ENCODE data around the gene ZMIZ1.

Gene ZMIZ1, protein sequence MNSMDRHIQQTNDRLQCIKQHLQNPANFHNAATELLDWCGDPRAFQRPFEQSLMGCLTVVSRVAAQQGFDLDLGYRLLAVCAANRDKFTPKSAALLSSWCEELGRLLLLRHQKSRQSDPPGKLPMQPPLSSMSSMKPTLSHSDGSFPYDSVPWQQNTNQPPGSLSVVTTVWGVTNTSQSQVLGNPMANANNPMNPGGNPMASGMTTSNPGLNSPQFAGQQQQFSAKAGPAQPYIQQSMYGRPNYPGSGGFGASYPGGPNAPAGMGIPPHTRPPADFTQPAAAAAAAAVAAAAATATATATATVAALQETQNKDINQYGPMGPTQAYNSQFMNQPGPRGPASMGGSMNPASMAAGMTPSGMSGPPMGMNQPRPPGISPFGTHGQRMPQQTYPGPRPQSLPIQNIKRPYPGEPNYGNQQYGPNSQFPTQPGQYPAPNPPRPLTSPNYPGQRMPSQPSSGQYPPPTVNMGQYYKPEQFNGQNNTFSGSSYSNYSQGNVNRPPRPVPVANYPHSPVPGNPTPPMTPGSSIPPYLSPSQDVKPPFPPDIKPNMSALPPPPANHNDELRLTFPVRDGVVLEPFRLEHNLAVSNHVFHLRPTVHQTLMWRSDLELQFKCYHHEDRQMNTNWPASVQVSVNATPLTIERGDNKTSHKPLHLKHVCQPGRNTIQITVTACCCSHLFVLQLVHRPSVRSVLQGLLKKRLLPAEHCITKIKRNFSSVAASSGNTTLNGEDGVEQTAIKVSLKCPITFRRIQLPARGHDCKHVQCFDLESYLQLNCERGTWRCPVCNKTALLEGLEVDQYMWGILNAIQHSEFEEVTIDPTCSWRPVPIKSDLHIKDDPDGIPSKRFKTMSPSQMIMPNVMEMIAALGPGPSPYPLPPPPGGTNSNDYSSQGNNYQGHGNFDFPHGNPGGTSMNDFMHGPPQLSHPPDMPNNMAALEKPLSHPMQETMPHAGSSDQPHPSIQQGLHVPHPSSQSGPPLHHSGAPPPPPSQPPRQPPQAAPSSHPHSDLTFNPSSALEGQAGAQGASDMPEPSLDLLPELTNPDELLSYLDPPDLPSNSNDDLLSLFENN

DNA sequence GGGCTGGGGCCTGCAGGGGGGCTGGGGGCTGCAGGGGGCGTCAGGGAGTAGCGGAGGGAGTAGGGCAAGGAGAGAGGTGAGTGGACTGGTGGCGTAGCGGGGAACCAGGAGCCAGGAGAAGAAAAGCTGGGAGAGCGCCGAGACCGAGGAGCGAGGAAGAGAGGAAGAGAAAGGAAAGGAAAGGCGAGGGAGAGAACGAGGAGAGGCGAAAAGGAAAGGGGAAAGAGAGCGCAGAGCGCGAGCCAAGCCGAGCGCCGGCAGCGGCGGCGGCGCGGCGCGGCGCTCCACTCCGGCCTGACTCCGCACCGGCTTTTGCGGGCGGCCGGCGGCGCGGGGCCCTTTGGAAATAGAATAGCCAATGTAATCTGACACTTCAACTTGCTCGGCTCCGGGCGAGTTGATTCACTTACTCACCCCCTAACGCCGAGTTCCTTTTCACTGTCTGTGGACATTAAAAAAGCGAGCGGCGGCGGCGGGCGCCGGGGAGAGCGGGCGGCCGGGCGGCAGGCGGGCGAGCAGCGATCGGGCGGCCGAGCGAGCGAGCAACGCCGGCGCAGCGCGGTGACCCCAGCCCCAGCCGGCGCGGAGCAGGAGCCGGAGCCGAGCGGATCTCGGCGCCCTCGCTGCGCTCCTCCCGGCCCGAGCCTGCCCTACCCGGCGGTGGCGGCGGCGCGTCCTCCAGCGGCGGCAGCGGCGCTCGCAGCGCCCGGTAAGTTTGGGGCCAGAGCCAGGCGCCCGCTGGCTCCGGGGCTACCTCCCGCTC, at the start of gene ZMIZ1:
Gene ZMIZ1 (plus strand): TSS at position 405 of the 763 bp plus-strand sequence. CDS start 132,667 bp downstream, outside the sequence.
- DNase-seq = peak; percentile 95

DNA sequence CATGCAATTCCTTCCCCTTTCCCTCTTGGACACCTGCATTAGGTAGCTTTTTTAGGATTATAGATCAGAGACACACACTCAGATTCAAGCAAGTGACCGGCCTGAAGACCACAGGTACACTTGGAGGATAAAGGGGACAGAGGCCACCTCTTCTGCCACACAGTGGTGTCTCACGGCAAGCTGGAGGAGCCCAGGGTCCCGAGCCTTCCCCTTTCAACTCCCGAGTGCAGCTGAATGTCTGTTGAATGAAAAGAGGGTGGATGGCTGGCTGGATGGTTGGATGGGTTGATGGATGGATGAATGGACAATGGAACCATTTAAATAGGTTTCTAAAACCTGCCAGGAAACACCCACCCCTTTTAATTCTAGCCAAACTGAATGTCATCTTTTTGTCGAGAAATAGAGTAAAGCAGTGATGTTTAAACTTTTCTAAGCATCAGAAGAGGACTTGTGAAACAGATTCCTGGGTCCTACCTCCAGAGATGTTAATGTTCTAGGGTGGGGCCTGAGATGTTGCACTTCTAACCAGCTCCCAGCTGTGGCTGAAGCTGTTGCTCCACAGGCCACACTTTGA, 49.2 kb upstream of the ZMIZ1 start:
- no peak for DNase-seq

DNA sequence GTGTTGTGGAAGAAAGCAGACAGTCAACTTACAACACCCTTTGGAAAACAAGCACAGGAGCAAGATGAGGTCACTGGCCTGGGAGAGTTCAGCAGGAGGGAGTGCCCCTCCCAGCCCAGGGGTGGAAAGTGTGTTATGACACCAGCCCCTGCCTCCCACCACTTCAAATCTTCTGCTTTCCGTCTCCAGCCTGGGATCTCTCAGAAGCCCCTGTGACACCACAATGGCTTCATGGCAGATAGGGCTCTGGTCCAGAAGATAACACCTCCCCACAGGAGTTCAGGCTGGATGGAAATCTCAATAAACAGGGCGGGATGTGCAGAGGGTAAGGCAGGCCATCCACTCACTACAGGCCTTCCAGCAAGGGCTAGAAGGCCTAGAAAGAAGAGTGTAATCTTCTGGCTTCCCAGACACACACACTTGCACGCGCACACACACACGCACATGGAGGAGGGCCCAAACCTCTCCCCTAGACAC, 48.7 kb upstream of the ZMIZ1 start:
- no peak for DNase-seq

DNA sequence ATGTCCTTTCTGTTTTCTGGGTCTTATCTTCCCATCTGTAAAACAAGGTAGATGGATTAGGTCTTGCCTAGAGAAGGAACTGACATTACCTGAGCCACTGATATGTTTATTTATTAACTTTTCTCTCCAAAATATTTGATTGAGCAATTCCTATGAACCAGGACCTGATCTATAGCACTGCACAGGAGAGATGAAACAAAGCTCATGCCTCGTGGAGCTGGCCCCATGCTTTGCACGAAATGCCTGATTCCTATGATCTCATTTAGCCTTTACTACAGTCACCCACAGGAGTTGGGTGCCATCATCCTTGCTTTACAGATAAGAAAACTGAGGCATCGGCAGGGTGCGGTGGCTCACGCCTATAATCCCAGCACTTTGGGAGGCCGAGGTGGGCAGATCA, 48.2 kb upstream of the ZMIZ1 start:
- no peak for DNase-seq

DNA sequence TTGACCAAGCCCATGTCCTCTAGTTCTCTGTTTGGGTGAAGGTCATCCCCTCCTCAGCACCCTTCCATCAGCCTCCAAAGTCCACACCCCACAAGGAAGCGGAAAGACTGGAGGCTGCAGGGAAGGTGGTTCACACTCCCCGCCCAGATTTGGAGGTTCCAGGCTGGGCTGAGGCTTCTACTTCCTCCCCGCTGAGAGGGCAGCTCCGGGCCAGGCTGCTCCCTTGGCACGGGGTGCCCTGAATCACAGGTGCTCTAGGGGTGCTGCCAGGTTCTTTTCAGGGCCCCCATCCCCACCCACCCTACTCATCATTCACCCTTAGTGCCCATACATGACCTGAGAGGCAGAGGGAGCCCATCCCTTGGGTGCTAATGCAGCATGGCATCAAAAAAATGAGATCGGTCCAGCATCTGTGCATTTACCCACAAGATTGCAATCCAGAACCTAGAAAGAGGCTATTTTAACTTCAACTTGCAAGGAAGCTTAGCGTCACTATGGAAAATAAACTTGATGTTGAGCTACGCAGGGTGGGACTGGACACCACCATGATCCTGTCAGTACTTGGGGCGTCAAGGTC, 47.3 kb upstream of the ZMIZ1 start:
- no peak for DNase-seq

DNA sequence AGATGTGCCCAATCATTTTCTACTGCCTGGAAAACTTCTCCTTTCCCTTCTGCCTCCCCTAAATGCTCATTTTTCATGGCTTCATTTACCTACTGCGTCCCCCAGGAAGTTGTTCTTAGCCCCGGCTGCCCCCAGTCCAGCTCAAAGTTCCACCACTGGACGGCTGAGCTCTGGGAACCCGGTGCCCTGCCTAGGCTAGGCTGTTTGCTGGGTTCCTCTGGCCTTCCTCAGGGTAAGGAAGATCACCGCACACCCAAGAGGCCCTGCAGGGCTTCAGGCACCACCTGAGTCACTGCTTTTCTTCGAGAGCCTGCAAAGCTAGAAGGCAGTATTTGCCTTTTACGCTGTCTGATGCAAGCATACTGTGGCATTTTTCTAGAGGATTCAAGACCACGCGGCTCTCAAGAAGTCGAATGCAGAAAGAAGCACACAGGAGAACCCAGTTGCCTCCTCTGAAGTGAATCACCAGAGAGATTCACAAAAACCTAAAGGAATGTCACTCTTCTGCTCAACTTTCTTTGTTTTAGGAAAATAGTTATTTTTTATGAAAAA, 46.7 kb upstream of the ZMIZ1 start:
- DNase-seq = no peak

DNA sequence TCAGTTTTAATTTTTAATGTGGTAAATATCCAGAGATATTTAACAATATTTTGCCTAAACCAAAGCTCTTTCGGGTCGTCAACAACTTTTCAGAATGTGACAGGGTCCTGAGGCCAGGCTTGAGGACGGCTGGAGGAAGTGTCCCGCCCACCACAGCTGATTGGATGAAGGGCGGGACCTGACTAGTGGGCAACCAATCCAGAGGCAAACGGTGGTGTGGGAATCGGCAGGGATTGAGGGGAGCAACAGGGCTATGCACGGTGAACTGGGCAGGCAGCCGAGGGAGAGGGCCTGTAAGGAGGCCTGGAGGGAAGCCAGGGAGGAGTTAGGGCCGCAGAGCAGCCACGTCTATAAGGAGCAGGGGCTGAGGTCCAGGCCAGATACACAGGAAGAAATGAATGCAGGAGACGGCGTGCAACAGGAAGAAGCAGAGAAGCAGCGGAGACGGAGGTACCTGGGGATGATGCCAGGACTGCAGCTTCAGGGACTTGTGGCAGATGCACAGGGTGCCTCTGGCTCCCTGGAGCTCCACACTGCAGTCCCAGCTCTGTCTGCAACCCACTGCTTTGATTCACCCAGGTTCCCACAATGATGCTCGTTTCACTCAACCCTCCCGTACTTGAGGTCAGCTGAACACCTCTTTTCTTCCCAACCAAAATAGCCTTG, 46.1 kb upstream of the ZMIZ1 start:
- DNase-seq = peak; percentile 19

DNA sequence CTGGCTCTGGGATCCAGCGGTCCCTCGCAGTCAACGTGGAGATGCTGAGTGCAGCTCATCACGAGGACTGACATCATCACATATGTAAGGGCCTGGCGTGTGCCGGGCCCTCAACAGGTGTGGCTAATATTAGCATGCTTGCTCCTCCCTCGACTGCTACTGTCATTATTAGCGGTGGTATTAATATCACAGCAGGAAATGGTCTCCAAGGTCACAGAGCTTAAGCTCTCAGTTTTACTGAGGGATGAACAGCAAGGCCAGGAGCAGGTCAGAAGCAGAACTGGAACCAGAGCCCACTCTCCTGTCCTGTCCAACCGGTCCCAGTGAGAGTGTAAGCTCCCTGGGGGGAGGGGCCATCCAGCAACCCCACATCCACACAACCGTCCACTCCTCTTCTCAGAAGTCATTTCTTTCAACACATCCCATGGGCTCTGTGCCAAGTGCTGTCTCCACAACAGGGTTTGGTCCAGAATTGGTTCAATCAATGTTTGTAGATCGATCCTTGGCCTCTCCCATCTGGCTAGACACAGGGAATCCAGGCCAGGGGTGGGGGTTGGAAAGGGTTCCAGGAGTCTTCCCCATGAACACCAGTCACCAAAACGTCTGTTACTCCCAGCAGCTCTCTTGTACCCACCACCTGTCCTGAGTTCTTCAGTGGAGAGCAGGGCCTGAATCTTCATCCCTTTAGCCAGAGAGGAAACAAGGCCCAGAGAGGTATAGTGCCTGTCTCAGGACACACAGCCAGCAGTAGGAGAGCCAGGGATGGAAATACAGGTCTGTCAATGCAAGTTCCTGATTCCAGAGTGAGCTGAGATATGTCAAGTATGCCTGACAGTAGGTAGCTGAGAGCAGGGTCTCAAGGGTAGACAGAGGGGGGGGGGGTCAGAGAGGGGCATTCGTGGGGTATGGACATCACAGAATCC, 45.3 kb upstream of the ZMIZ1 start:
- DNase-seq = no peak

DNA sequence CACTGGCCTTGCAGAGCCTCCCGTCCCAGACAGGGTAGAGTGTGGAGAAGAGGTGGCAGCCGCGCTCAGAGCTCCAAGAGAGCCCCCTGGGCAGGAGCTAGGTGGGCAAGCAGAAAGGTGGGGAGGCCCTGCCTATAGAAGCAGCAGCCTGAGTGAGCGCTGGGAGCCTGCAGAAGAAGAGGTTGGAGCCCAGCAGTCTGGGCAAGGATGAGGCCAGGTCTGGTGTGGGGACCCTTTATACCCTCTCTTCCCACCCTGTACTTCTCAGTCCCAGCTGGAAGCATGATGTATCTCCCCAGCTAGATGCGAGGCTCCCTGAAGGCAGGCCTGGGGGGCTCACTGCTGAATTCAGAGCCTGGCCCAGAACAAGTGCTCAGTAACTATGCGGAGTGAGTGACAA, 44.5 kb upstream of the ZMIZ1 start:
- DNase-seq = no peak

DNA sequence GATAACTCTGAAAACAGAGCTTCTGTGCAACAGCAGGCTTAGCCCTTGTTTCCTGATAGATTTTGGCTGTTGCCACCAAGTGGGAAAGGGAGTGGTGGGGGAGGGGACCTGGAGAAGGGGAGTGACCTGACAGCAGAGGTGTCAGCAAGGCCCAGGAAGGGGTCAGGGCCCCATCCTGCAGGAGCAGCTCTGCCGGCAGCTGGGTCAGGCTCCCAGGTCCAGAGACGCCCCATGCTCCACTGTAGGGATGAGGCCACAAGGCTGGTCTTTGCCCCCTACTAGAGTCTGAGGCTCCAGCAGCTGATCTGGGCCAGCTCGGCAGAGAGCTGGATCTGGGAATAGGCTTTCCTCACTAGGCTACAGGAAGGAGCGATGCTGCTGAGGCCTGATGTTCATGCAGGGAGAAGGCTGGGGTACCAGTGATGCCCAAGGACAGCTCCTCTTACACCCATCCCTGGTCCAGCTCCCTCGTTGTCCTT, 44.0 kb upstream of the ZMIZ1 start:
- no peak for DNase-seq

DNA sequence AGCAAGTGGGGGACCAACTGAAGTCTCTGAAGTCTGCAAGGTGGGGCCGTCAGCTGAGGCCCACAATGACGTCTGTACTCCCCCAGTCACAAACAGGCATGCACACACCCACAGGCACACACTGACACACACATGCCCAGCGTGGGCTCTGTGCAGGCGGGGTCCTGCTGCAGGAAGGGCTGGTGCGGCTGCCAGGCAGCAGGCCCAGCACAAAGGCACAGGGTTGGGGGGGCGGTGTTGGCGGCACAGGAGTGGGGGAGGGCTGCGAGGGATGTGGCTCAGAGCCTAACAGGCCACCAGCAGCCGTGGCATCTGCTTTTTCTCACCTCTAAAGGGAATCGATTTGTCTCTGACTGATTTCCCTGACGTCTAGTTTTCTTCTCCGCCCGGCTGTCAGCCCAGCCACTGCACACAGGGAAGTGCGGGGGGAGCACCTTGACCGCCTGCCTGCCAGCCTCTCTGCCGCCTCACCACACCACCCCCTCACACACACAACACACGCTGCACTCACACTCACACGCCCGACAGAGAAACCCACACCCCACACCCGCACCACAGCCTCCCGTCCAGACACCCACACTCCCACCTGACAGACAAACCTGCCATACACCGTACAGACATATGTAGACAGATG, 43.5 kb upstream of the ZMIZ1 start:
- DNase-seq = no peak

DNA sequence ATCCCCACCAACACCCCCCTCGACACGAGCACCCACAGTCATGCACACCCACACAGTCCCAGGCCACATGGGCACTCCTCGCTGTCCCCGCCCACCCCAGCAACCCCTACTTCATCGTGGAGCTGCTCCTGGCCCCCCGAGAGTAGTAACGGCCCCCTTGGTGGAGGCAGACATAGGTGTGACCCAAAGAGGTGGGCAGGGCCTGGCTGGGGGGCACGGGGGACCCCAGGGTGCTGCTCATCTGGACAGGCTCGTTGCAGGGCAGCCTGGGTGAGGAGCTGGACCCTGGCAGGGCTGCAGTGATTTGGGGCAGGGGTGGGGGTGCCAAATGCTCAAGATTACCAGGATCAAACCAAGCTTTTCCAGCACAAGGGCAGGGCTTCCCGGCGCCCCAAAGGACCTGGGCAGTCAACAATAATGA, 42.4 kb upstream of the ZMIZ1 start:
- no peak for DNase-seq

DNA sequence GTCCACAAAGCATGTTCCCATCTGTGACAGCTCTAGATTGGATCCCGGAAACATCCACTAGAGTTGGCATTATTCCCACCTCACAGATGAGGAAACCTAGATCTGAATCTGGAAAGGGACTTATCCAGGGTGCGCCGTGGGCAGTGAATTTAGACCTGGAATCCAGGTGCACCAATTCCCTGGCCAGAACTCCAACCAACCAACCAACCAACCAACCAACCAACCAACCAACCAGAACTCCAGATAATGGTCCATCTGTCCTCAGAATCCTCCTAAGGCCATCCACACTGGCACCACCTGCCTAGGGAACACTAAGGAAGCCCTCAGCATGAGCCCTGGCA, 42.0 kb upstream of the ZMIZ1 start:
- DNase-seq = no peak

DNA sequence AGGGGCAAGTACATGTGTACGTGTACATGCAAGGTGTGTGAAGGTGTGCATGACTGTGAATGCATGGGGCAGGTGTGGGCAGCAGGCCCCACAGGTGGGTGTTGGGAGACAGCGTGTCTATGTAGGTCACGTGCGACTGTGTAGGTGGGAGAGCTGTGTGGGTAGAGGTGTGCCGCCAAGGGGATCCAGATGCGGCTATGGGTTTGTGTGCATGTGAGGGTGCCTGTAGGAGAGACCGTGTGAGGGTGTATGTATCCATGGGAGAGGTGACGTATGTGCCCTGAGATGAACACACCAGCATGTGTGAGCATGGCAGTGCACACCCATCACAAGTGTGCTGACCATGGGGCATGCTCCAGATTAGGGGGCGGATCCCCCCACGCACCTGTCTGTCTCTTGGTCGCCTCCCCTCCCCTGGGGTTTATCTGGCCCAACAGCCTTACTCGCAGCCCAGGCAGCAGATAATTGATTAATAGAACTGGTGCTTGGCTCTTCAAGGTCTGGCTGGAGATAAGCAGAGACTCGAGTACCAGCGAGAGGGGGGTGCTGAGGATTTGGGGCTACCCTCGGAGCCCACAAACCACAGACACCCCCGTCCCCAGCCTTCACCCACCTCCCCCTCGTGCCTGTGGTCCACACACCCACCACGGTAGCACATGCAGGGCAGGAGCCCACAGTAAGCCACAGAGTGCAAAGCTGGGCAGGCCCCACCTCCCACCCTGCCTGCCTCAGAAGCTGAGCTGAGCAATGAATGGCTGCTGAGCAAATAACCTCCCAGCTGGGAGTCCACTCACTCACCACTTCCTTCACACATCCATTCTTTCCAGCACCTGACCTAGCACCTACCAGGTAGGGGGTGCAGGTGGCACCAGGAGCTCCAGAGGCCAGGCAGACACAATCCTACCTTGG, 41.4 kb upstream of the ZMIZ1 start:
- no peak for DNase-seq

DNA sequence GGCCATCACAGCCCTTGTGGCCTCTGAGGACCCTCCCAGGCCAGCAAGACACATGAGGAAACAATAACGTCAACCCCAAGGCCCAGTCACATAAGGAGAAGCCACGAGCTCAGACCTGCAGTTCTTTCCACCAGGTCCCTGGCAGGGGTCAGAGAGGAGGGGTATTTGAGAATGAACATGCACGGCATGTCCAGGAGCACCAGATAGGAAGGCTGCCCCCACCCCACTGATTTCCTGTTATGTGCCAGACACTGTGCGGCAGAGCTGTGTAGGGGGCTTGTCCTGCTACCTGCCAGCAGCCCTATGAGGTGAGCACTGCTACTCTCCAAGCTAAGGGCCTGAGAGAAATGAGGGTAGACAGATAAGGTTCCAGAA, 40.7 kb upstream of the ZMIZ1 start:
- no peak for DNase-seq

DNA sequence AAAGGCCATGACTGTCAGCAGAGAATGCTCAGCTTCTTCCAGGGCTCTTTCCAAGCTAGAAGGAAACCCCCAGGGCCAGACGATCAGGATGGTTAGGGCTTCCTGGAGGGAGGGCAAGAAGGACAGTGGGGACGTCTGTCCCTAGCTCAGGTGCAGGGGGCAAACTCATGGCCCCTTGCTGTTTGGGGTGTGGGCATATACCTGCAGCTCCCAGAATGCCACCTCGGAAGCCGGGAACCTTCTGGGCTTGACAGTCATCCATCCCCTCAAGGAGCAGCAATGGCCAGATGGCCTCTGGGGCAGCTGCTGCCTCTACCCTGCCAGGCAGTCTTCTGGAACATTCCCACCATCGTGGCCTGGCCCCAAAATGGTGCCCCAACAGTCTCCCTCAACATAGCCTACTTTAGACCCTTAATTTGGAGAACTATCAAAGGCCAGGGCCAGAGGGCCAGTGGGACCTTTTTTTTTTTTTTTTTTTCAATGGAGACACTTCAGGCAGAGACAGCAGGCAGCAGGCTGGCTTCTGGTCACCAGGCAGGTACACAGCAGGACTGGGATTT, 40.2 kb upstream of the ZMIZ1 start:
- no peak for DNase-seq

DNA sequence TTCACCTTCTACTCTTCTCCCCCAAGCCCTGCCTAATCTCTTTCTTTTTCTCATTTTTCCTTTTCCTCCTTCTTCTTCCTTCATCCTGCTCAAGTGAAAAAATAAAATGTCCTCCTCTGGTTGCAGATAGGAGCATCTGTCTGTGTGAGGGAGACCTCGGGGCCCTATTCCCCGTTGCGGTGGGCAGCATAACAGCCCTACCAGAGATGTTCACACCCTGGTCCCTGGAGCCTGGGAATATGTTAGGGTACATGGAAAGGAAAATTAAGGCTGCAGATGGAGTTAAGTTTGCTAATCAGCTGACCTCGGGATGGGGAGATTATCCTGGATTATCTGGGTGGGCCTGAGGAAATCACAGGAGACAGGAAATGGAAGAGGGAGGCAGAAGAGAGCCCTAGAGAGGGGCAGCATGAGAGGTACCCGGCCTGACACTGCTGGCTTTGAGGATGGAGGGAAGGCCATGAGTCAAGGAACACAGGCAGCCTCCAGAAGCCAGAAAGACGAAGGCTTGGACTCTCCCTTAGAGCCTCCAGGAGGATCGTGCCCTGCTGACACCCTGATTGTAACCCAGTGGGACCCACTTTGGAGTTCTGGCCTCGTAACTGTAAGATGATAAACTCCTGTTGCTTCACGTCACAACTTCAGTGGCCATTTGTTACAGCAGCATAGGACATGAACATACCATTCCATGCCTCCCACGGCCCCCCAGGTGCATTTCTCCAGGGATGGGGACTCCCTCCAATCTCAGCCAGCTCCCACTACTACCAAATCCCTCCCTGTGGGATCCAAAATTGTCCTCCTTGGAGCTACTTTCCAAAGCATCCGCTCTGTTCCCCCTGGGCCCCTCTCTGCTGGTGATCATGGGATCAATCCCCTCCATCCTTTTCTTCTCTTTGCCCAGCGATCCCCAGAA, 39.0 kb upstream of the ZMIZ1 start:
- no peak for DNase-seq
